ENCODE data around the gene MAP3K7.

Gene MAP3K7

DNA sequence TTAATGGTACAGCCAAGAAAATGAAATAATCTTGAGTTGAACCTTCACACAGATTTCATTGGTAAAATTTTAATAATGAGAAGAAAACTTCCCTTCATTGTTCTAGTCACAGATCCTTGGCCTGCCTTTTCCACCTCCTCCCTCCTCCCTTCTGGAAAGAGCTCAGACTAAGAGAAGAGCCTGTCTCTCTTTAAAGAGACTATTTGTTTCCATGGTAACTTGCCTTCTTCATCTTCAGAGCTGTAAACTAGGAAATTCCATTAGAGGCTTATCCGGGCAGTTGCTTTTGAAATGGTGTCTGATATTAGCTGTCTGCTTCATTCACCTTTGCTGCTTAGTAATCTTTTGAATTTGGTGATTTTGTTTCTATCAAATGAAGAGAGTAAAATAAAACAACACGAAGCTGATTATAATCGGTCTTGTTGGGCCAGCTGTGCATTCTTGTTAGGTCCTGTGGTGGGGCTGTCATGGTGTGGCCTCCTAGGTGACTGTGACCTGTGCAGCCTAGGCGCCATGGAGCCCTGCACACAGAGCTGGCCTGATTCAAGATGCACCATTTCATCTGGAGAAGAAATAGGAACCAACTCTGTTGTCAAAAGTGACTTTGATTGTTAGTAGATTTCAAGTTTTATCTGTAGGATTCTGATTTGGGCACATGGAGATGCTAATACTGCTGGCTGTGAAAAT lies 96.7 kb downstream of the MAP3K7 start:
- Mint-ChIP-seq H3K36me3 (ENCODE audit: low read depth) (peaks cover 5% of the 10 kb centered on the region), H3K4me1 (ENCODE audit: low read depth) (peaks cover 16% of the 10 kb centered on the region), H3K9me3 (peaks cover 11% of the 10 kb centered on the region), H3K4me3 (no peak overlapping the region), H3K27me3 (peaks cover 37% of the 10 kb centered on the region), H3K27ac (no peak overlapping the region)

DNA sequence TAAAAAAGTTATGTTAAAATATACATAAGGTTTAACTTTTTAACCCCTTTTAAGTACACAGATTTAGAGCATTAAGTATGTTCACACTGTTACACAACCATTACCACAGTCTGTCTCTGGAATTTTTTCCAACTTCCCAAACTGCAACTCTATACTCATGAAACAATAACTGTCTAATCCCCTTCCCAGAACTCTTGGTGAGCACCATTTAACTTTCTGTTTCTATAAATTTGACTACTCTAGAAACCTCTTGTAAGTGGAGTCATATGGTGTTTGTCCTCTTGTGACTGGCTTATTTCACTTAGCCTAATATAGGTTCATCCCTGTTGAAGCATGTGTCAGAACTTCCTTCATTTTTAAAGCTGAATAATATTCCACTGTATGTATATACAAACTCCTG lies 98.1 kb downstream of the MAP3K7 start:
- no peak overlapping the region for H3K27ac Mint-ChIP-seq
- peaks cover 5% of the 10 kb centered on the region for H3K36me3 Mint-ChIP-seq (ENCODE audit: low read depth)
- no peak overlapping the region for H3K4me3 Mint-ChIP-seq
- peaks cover 16% of the 10 kb centered on the region for H3K4me1 Mint-ChIP-seq (ENCODE audit: low read depth)
- H3K9me3 Mint-ChIP-seq: peaks cover 11% of the 10 kb centered on the region
- peaks cover 29% of the 10 kb centered on the region for H3K27me3 Mint-ChIP-seq

DNA sequence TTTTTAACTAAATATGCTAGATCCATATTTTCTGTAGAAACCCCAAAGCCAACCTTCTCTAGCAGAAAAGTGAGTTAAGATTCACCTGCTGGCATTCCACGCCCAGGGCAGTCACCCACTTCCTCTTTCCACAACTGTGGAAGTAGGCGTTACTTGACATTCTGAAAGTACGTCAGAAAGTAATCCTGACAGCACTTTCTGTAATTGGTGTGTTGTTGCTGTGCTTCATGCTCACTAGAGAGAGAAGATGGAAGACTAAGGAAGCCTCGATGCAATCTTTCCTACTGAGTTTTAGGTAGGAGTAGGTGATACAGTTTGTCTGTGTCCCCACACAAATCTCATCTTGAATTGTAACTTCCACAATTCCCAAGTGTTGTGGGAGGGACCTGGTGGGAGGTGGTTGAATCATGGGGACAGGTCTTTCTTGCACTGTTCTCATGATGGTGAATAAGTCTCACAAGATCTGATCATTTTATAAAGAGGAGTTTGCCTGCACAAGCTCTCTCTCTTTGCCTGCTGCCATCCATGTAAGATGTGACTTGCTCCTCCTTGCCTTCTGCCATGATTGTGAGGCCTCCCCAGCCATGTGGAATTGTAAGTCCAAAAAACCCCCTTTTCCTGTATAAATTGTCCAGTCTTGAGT lies 101.1 kb downstream of the MAP3K7 start:
- peaks cover 19% of the 10 kb centered on the region for H3K9me3 Mint-ChIP-seq
- peaks cover 5% of the 10 kb centered on the region for H3K36me3 Mint-ChIP-seq (ENCODE audit: low read depth)
- peaks cover 17% of the 10 kb centered on the region for H3K27me3 Mint-ChIP-seq
- peaks cover 15% of the 10 kb centered on the region for H3K4me1 Mint-ChIP-seq (ENCODE audit: low read depth)
- H3K27ac Mint-ChIP-seq: no peak overlapping the region
- no peak overlapping the region for H3K4me3 Mint-ChIP-seq

DNA sequence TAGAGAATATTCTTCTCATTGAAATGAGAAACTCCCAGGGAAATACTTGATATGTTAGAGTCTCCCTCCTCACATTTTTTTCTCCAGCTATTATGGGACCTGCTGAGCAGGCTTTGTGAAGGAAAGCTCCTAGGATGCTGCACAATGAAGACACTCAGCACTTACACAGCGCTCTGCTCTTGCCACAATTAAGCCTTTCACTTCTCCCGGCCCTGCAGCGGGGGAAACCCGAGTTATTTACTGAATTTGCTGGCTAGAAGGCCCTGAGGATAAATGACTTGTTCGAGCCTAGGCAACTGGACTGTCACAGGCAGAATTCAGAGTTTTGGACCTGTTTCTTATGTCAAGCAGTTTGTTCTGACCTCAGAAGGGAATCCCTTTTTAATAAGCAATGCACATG lies 102.0 kb downstream of the MAP3K7 start:
- H3K36me3 Mint-ChIP-seq (ENCODE audit: low read depth): peaks cover 5% of the 10 kb centered on the region
- no peak overlapping the region for H3K4me3 Mint-ChIP-seq
- H3K4me1 Mint-ChIP-seq (ENCODE audit: low read depth): peaks cover 16% of the 10 kb centered on the region
- peaks cover 19% of the 10 kb centered on the region for H3K9me3 Mint-ChIP-seq
- H3K27ac Mint-ChIP-seq: no peak overlapping the region
- peaks cover 9% of the 10 kb centered on the region for H3K27me3 Mint-ChIP-seq

DNA sequence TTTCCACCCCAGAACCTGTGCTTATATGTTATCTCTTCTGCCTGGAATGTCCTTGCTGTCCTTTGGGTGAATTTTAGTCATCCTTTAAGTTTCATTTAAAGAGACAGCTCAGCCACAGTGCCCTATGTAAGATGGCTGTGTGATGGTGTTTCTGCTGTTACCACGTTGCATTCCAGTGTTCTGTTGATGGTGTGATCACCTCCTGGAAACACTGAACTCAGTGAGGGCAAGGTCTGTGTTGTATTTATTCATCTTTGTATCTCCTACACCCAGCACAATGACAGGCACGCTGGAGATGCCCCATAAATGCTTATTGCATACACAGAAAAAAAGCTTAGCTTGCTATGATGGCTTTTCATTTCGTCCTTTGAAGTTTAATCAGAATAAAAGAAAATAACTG lies 102.5 kb downstream of the MAP3K7 start:
- Mint-ChIP-seq H3K9me3 (peaks cover 19% of the 10 kb centered on the region), H3K27ac (no peak overlapping the region), H3K4me3 (no peak overlapping the region), H3K36me3 (ENCODE audit: low read depth) (peaks cover 5% of the 10 kb centered on the region), H3K27me3 (peaks cover 9% of the 10 kb centered on the region), H3K4me1 (ENCODE audit: low read depth) (peaks cover 21% of the 10 kb centered on the region)

DNA sequence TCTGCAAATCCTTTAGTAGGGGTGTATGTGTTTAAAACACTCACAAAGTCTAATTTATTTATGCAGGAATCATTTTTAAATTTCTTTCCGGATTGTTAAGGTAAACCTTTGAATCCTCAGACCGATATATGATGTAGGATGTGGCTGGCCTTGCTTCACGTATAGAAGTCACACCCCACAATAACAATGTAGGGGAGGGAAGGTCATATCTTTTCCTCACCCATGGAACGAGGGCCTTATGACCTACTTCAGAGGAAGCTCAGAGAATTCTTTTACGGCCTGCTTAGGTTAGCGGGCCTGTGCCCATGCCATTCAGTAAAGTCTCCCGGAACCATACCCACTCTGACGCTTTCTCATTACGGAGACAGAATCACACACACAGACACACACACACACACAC lies 102.9 kb downstream of the MAP3K7 start:
- Mint-ChIP-seq H3K4me1 (ENCODE audit: low read depth) (peaks cover 26% of the 10 kb centered on the region), H3K9me3 (peaks cover 19% of the 10 kb centered on the region), H3K27ac (no peak overlapping the region), H3K27me3 (peaks cover 7% of the 10 kb centered on the region), H3K36me3 (ENCODE audit: low read depth) (peaks cover 5% of the 10 kb centered on the region), H3K4me3 (no peak overlapping the region)

DNA sequence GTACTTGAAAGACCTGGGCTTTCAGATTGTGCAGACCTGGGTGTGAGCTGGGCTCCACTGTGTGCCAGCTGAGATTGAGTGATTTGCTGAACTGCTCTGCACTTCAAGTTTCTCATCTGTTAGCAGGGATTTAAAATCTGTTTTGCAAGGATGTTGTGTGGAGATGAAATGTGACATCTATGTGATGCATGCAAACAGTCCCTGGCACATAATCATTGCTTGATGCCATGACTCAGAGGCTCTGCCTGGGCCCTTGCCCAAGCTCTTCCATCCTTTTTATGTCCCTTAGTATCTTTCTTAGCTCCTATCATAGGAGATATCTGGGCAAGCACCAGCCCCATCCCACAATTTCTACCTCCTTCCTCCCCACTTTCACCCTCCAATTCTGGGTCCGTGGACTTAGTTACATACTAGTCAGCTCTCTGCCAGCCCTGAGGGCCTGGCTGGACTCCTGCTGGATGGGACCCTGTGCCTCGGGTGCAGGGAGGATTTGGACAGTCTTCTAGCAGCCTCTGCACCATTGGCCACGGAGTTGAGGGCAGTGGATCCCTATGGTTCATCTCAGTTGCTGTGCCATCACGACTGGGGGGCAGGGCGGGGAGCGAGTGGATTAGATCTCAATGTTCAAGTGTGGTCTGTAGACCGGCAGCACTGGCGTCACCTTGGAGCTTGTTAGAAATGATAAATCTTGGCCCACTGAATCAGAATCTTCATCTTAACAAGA lies 103.6 kb downstream of the MAP3K7 start:
- no peak overlapping the region for H3K27ac Mint-ChIP-seq
- H3K4me3 Mint-ChIP-seq: no peak overlapping the region
- peaks cover 32% of the 10 kb centered on the region for H3K4me1 Mint-ChIP-seq (ENCODE audit: low read depth)
- peaks cover 4% of the 10 kb centered on the region for H3K27me3 Mint-ChIP-seq
- peaks cover 5% of the 10 kb centered on the region for H3K36me3 Mint-ChIP-seq (ENCODE audit: low read depth)
- H3K9me3 Mint-ChIP-seq: peaks cover 19% of the 10 kb centered on the region

DNA sequence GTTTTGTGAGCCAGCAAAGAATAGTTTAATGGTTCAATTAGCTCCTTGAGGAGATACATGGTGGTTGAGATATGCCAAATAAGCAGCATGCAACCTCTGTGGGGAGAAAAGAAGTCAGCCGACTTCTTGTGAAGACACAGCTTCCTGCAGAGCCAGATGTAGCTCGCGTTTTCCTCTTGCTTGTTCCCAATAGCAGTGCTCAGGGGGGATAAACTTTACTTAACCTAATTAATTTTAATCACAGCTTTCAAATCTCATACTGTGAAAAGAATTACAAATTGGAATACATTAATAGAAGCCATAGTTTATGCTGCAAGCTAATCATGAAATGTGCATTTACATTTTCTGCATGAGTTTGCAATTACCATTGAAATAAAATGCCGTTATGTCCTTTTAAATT lies 106.2 kb downstream of the MAP3K7 start:
- Mint-ChIP-seq H3K9me3 (peaks cover 11% of the 10 kb centered on the region), H3K36me3 (ENCODE audit: low read depth) (no peaks in the 10 kb centered on the region), H3K4me3 (no peak overlapping the region), H3K27me3 (no peaks in the 10 kb centered on the region), H3K27ac (no peak overlapping the region), H3K4me1 (ENCODE audit: low read depth) (peaks cover 50% of the 10 kb centered on the region)

DNA sequence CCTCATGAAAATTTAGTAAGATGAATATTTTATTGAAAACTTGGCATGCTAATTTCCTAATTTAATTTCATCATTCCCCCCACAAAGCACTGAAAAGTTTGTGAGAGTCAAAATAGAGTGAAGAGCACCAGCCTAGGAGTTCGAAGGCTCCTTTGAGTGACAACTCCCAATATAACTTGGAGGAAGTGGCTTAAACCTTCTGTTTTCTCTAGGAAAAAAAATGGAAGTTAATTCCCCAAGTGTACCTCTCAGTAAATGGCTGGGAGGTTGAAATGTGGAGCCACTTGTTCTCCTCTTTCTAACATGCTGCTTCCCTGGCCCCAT lies 107.3 kb downstream of the MAP3K7 start:
- H3K27ac Mint-ChIP-seq: no peak overlapping the region
- peaks cover 59% of the 10 kb centered on the region for H3K4me1 Mint-ChIP-seq (ENCODE audit: low read depth)
- no peaks in the 10 kb centered on the region for H3K27me3 Mint-ChIP-seq

DNA sequence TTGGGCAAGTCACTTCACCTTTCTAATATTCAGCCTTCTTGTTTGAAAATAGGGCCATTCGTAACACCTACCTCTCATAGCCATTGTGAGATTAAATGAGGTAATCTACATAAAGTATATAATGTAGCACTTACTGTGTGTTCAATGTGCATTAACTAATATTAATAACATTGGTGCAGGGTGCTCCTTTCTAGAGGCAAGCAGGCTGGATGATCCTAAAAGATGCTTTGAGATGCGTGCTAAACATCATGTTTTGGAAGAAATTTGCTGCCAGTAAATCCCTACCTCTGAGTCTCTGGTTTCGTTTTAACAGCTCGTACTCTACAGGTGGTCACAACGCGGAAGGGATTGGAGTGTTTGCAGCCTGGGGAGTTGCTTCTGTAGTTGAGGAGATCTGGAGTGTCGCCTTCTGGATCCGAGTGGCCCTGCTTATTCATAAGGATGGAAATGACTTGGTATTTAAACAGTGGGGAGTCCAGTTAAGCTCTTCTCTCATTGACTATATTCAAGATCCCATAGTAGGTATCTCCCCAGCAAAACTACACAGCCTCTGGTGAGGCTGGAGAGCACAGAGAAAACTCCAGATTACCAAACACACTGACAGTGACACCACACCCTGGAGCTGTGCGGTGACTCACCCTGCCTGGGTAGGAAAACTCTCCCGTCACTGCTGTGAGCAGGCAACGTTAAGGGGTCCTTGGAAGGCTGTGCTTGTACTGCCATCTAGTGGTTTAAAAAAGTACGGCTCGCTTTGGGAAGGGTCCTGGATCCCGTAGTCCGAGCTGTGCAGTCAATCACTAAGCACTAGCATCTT lies 107.9 kb downstream of the MAP3K7 start:
- H3K27me3 Mint-ChIP-seq: no peaks in the 10 kb centered on the region
- no peaks in the 10 kb centered on the region for H3K36me3 Mint-ChIP-seq (ENCODE audit: low read depth)
- peaks cover 64% of the 10 kb centered on the region for H3K4me1 Mint-ChIP-seq (ENCODE audit: low read depth)
- H3K4me3 Mint-ChIP-seq: peak overlapping the region; percentile 33
- H3K27ac Mint-ChIP-seq: peak overlapping the region; percentile 81
- H3K9me3 Mint-ChIP-seq: peaks cover 8% of the 10 kb centered on the region

More for the DNA sequence above, 107.3 kb downstream of the MAP3K7 start:
- Mint-ChIP-seq H3K36me3 (ENCODE audit: low read depth) (no peaks in the 10 kb centered on the region), H3K9me3 (peaks cover 8% of the 10 kb centered on the region), H3K4me3 (no peak overlapping the region)

DNA sequence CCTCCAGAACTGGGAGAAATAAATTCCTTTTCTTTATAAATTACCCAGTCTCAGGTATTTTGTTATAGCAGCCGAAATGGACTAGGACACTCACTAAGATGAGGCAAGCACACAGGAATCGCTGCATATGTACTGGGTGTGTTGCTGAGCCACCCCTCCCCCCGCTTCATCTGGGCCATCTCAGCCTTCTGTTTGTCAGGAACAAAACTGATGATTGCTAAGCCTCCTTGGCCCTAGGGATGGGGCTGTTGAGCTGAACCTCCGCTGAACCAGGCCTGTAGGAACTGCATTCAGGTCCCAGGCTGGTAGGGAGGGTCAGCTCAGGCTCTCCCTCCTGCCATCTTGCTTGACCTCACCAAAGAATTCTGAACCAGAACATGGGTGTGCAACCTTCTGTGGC lies 108.6 kb downstream of the MAP3K7 start:
- Mint-ChIP-seq H3K27me3 (no peaks in the 10 kb centered on the region), H3K4me1 (ENCODE audit: low read depth) (peaks cover 71% of the 10 kb centered on the region), H3K36me3 (ENCODE audit: low read depth) (no peaks in the 10 kb centered on the region), H3K27ac (peak overlapping the region; percentile 47), H3K9me3 (peaks cover 8% of the 10 kb centered on the region), H3K4me3 (no peak overlapping the region)

DNA sequence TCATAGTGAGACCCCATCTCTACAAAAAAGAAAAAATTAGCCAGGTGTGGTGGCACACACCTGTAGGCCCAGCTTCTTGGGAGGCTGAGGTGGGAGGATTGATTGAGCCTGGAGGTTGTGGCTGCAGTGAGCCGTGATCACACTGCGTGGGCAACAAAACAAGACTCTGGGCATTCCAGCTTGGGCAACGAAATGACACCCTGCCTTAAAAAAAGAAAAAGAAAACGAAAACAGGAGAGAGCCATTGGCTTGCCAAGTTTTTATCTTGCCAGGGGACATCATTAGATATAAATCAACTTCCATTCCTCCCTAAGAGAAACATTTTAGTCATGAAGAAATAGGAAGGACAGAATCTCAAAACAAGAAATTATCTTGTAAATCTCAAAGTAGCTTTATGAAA lies 109.5 kb downstream of the MAP3K7 start:
- Mint-ChIP-seq H3K27ac (no peak overlapping the region), H3K4me1 (ENCODE audit: low read depth) (peaks cover 77% of the 10 kb centered on the region), H3K36me3 (ENCODE audit: low read depth) (no peaks in the 10 kb centered on the region), H3K4me3 (no peak overlapping the region), H3K27me3 (no peaks in the 10 kb centered on the region), H3K9me3 (peaks cover 4% of the 10 kb centered on the region)

DNA sequence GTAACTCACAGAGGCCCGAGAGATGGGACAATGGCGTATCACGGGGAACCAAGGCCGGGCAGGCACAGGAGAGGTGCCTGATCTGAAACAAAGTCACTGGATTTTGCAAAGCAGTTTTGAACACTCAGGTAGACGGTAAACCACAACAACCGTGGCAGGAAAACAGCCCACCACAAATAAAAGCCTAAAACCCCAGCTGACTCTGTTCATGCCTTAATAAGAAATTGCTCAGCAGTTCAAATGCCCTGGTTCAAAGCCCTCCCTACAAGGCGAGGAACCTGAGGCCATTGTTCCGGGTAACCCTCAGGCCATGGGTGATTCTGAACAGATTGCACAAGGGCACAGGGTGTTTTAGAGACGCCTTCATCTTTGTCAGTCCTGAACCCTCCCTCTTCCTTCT lies 114.2 kb downstream of the MAP3K7 start:
- no peaks in the 10 kb centered on the region for H3K9me3 Mint-ChIP-seq
- peaks cover 98% of the 10 kb centered on the region for H3K4me1 Mint-ChIP-seq (ENCODE audit: low read depth)

DNA sequence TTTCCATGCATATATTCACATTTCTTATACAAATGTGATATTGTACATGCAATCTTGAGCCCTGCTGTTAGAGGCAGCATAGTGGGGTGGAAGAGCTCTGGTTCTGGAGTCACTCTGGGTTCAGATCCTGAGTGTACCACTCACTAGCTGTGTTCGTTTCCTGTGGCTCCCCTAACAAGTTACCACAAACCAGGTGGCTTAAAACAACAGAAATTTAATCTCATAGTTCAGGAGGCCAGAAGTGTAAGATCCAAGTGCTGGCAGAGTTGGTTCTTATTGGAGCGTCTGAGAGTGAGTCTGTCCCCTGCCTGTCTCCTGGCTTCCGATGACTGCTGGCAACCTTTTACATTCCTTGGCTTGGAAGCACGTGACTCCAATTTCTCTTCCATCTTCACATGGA lies 115.6 kb downstream of the MAP3K7 start:
- Mint-ChIP-seq H3K4me3 (no peak overlapping the region), H3K36me3 (ENCODE audit: low read depth) (no peaks in the 10 kb centered on the region), H3K27me3 (no peaks in the 10 kb centered on the region), H3K9me3 (no peaks in the 10 kb centered on the region), H3K4me1 (ENCODE audit: low read depth) (peaks cover 98% of the 10 kb centered on the region), H3K27ac (peak overlapping the region; percentile 51)

More for the DNA sequence above, 114.2 kb downstream of the MAP3K7 start:
- Mint-ChIP-seq H3K4me3 (peak overlapping the region; percentile 28), H3K27ac (peak overlapping the region; percentile 87), H3K27me3 (no peaks in the 10 kb centered on the region), H3K36me3 (ENCODE audit: low read depth) (no peaks in the 10 kb centered on the region)

DNA sequence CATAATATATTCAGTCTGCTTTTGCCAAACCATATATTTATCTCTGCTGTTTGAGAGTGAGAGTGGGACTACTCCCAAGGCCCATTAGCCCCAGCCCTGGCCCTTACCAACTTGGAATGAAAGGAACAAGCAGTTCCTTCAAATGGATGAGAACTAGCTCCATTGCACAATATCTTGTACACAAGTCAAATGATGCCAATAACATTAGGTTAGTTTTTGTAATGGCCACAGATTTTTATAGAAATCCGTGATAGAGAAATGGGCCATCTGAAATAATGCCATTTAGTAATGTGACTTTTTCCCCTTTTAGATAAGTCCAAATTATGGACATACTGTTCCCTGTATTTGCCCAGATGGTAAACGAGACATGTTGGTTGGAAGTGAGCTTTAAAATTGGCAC lies 117.0 kb downstream of the MAP3K7 start:
- peaks cover 98% of the 10 kb centered on the region for H3K4me1 Mint-ChIP-seq (ENCODE audit: low read depth)
- no peak overlapping the region for H3K4me3 Mint-ChIP-seq
- H3K36me3 Mint-ChIP-seq (ENCODE audit: low read depth): no peaks in the 10 kb centered on the region
- H3K9me3 Mint-ChIP-seq: no peaks in the 10 kb centered on the region
- H3K27ac Mint-ChIP-seq: no peak overlapping the region
- H3K27me3 Mint-ChIP-seq: no peaks in the 10 kb centered on the region
